Measurements from ENCODE around the gene MCF2.

The MCF2 gene

DNA sequence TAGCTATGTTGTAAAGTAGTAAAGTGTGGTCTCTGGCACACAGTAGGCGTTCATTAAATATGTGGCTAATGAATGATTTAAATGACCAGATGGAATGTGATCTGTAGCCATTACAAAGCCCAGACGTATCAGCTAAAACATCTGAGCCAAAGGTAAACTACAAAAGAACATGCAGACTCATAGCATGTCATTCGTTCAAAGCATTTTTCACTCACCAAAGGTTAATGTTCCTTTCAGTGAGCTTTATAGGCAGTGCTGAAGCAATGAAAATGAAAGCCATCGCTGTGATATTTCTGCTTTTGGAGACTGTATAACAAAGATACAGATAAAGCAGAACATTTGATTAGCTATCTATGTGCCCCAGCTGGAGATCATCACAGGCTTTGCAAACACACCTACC lies 126.9 kb downstream of the MCF2 start:
- no peaks in the 10 kb centered on the region for H3K9me2 ChIP-seq (replicated peaks; ENCODE audit: insufficient read depth, low read length)
- no peaks in the 10 kb centered on the region for H3K9me3 ChIP-seq (replicated peaks; ENCODE audit: insufficient read depth, low read length)
- no peak for DNase-seq
- H3K4me2 ChIP-seq (ENCODE audit: low read depth, low read length) = no peak overlapping the region
- TF ChIP-seq CTCF (IDR thresholded peaks at IDR 0.05; ENCODE audit: low read length) (no peak), EZH2phosphoT487 (IDR thresholded peaks at IDR 0.05; ENCODE audit: low read length) (no peak), EZH2 (optimal IDR thresholded peaks at IDR 0.05; ENCODE audit: low read depth, low read length) (no peak)
- no peak overlapping the region for H3K4me3 ChIP-seq (ENCODE audit: low read length)
- H3K9ac ChIP-seq (ENCODE audit: low read length) = no peak overlapping the region
- H4K20me1 ChIP-seq (ENCODE audit: insufficient read depth, low read length) = no peaks in the 10 kb centered on the region
- no peaks in the 10 kb centered on the region for H3K27me3 ChIP-seq (replicated peaks; ENCODE audit: insufficient read depth, low read length)
- no peaks in the 10 kb centered on the region for H3K79me2 ChIP-seq (ENCODE audit: low read length)
- no peak overlapping the region for H3K27ac ChIP-seq (ENCODE audit: low read length)
- H2AFZ ChIP-seq (ENCODE audit: low read length) = no peak overlapping the region
- no peaks in the 10 kb centered on the region for H3K4me1 ChIP-seq (ENCODE audit: low read length)
- H3K36me3 ChIP-seq (replicated peaks; ENCODE audit: insufficient read depth, low read length) = no peaks in the 10 kb centered on the region
- no peaks in the 10 kb centered on the region for H3F3A ChIP-seq (ENCODE audit: insufficient read depth, low read length)

DNA sequence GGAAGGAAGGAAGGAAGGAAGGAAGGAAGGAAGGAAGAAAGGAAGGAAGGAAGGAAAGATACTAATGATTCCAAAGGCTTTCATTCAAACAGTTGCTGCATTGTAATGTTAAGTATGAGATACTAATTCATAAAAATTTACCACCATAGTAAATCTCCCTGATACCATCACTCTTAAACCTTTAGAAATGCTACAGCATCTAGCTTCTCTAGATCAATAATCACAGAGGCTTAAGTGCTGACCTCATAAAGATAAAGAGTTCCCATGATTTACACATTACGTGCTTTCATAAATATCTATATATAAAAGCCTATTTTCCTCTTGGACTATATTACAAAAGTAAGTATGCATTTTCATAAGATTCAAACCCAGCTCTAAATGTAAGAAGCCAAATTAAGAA lies 141.0 kb downstream of the MCF2 start:
- Histone ChIP-seq H3K4me2 (ENCODE audit: low read depth, low read length) (no peak overlapping the region), H3K9ac (ENCODE audit: low read length) (no peak overlapping the region), H3K4me3 (ENCODE audit: low read length) (no peak overlapping the region), H3K9me3 (replicated peaks; ENCODE audit: insufficient read depth, low read length) (no peaks in the 10 kb centered on the region), H2AFZ (ENCODE audit: low read length) (no peak overlapping the region), H3K36me3 (replicated peaks; ENCODE audit: insufficient read depth, low read length) (no peaks in the 10 kb centered on the region), H4K20me1 (ENCODE audit: insufficient read depth, low read length) (no peaks in the 10 kb centered on the region), H3K9me2 (replicated peaks; ENCODE audit: insufficient read depth, low read length) (no peaks in the 10 kb centered on the region), H3K79me2 (ENCODE audit: low read length) (no peaks in the 10 kb centered on the region), H3K27ac (ENCODE audit: low read length) (no peak overlapping the region), H3F3A (ENCODE audit: insufficient read depth, low read length) (no peaks in the 10 kb centered on the region), H3K4me1 (ENCODE audit: low read length) (no peaks in the 10 kb centered on the region), H3K27me3 (replicated peaks; ENCODE audit: insufficient read depth, low read length) (no peaks in the 10 kb centered on the region)
- TF ChIP-seq EZH2phosphoT487 (IDR thresholded peaks at IDR 0.05; ENCODE audit: low read length) = no peak
- no peak for TF ChIP-seq CTCF (IDR thresholded peaks at IDR 0.05; ENCODE audit: low read length)
- no peak for TF ChIP-seq EZH2 (optimal IDR thresholded peaks at IDR 0.05; ENCODE audit: low read depth, low read length)
- no peak for DNase-seq

GRCh38 chrX:139563251-139563650 lies 144.7 kb downstream of the MCF2 start:
- TF ChIP-seq CTCF (IDR thresholded peaks at IDR 0.05; ENCODE audit: low read length) = no peak
- no peak for TF ChIP-seq EZH2 (optimal IDR thresholded peaks at IDR 0.05; ENCODE audit: low read depth, low read length)
- no peak for TF ChIP-seq EZH2phosphoT487 (IDR thresholded peaks at IDR 0.05; ENCODE audit: low read length)
- Histone ChIP-seq H3K4me3 (ENCODE audit: low read length) (no peak overlapping the region), H3K9me2 (replicated peaks; ENCODE audit: insufficient read depth, low read length) (no peaks in the 10 kb centered on the region), H3K9me3 (replicated peaks; ENCODE audit: insufficient read depth, low read length) (no peaks in the 10 kb centered on the region), H3K4me2 (ENCODE audit: low read depth, low read length) (no peak overlapping the region), H3K27ac (ENCODE audit: low read length) (no peak overlapping the region), H3K79me2 (ENCODE audit: low read length) (no peaks in the 10 kb centered on the region), H3K9ac (ENCODE audit: low read length) (no peak overlapping the region), H4K20me1 (ENCODE audit: insufficient read depth, low read length) (no peaks in the 10 kb centered on the region), H2AFZ (ENCODE audit: low read length) (no peak overlapping the region), H3K4me1 (ENCODE audit: low read length) (no peaks in the 10 kb centered on the region), H3K27me3 (replicated peaks; ENCODE audit: insufficient read depth, low read length) (no peaks in the 10 kb centered on the region), H3K36me3 (replicated peaks; ENCODE audit: insufficient read depth, low read length) (no peaks in the 10 kb centered on the region), H3F3A (ENCODE audit: insufficient read depth, low read length) (no peaks in the 10 kb centered on the region)
- DNase-seq = no peak
